ENCODE data around the gene CEP63.

Gene CEP63

DNA sequence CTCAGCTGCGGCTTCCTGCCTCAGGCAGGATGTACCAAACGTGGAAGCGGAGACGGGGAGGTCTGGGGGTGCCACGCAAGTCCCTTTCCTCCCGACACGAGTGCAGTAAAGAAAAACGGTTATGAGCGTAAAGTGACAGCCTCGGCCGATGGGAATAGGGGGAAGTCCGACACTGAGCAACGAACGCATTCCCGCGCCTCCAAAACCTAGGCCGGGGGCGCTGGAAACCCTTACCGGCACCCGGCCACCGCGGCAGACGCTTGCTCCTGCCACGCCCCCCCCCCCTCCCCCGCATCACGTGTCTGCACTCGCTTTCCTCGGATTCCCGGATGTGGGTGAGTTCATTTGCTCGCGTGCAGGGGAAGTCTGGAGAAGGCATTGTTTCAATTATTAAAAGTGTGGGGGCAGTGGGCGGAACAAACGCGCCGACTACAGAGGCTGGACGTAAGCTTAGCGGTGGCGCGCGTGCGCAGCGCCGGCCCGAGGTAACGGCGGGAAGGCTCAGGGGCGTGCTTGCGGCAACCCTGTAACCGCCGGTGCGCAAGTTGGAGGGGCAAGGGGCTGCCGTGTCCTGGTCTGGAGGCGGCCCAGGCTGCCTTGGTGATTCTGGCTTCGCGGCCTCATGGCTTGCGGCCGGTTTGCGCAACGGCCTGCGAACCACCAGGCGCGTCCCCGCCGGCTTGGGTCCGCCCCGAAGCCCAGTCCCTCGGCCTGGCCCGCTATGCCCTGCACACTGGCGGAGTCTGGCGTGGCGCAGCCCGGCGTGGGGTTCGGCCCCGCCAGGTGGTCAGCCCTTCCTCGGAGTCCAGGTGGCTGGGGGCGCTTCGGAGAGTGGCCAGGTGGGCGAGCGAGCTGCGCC is at the start of gene CEP63, which contains the start of gene ANAPC13:
CEP63 (plus strand) TSS at position 340 of the 859 bp plus-strand sequence. CDS start 9,264 bp downstream, outside the sequence.
ANAPC13 (minus strand) TSS at position 268 of the 859 bp plus-strand sequence. CDS start 3,081 bp downstream, outside the sequence.
- peak within 1 kb of the TSS; percentile 98 for H3K9ac ChIP-seq (ENCODE audit: low read length)
- peak within 1 kb of the TSS; percentile 95 for H3K4me3 ChIP-seq (ENCODE audit: low read depth, low read length)
- H3K9me3 ChIP-seq (ENCODE audit: control insufficient read depth, insufficient read depth, low read depth, low read length): no peaks in the 10 kb centered on the region
- peak within 1 kb of the TSS; percentile 84 for H3K27ac ChIP-seq (ENCODE audit: low read depth, low read length)
- no peaks in the 10 kb centered on the region for H3K27me3 ChIP-seq (ENCODE audit: control insufficient read depth, insufficient read depth, low read length)
- peaks cover 14% of the 10 kb centered on the region; the same call in 1 of the 2 replicates for H3K4me1 ChIP-seq (ENCODE audit: control insufficient read depth, insufficient read depth, low read length)
- peaks cover 22% of the 10 kb centered on the region for H3K36me3 ChIP-seq (ENCODE audit: control insufficient read depth, insufficient read depth, low read length)

DNA sequence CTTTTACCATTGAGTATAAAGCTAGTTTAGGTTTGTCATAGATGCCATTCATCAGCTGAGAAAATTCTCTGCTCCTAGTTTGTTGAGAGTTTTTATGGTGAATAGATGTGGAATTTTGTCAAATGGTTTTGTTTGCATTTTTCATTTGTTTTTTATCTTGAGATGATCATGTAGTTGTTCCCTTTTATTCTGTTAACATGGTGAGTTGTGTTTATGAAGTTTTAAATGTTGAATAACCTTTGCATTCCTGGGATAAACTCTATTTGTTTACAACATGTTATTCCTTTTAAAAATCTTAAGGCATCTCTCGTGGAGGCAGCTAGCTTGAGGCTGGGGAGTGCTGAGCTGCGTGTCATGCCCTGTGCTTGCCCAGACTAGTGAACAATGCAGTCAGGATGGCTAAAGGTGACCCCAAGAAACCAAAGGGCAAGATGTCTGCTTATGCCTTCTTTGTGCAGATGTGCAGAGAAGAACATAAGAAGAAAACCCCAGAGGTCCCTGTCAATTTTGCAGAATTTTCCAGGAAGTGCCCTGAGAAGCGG is 48.6 kb upstream of the CEP63 start:
- Histone ChIP-seq H3K9me3 (ENCODE audit: control insufficient read depth, insufficient read depth, low read depth, low read length) (no peaks in the 10 kb centered on the region), H3K27ac (ENCODE audit: low read depth, low read length) (no peak overlapping the region), H3K36me3 (ENCODE audit: control insufficient read depth, insufficient read depth, low read length) (no peaks in the 10 kb centered on the region), H3K4me3 (ENCODE audit: low read depth, low read length) (no peak overlapping the region), H3K27me3 (ENCODE audit: control insufficient read depth, insufficient read depth, low read length) (no peaks in the 10 kb centered on the region), H3K4me1 (ENCODE audit: control insufficient read depth, insufficient read depth, low read length) (peaks cover 7% of the 10 kb centered on the region; the same call in 1 of the 2 replicates), H3K9ac (ENCODE audit: low read length) (no peak overlapping the region)

DNA sequence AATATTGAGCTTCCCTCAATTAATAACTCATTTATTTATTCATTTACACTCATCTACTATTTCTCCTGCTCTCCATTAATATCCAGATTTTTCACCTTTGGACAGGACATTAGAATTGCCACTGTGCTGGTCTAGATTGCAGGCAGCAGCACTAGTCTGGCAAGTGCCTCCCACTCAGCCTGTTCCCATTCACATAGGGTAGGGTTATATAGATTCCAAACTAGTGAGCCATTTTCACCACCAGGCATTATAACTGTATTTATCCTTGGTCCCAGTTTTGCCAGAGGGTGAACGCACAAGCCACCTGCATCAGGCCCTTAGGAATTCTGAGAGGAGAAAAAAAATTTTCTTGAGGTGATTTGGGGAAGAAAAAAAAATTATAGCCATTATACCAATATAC is 44.5 kb upstream of the CEP63 start:
- H3K27me3 ChIP-seq (ENCODE audit: control insufficient read depth, insufficient read depth, low read length): no peaks in the 10 kb centered on the region
- no peaks in the 10 kb centered on the region for H3K36me3 ChIP-seq (ENCODE audit: control insufficient read depth, insufficient read depth, low read length)
- H3K4me3 ChIP-seq (ENCODE audit: low read depth, low read length): no peak overlapping the region
- no peak overlapping the region for H3K27ac ChIP-seq (ENCODE audit: low read depth, low read length)
- no peak overlapping the region for H3K9ac ChIP-seq (ENCODE audit: low read length)
- no peaks in the 10 kb centered on the region for H3K4me1 ChIP-seq (ENCODE audit: control insufficient read depth, insufficient read depth, low read length)
- H3K9me3 ChIP-seq (ENCODE audit: control insufficient read depth, insufficient read depth, low read depth, low read length): peaks cover 9% of the 10 kb centered on the region; the same call in 1 of the 2 replicates

DNA sequence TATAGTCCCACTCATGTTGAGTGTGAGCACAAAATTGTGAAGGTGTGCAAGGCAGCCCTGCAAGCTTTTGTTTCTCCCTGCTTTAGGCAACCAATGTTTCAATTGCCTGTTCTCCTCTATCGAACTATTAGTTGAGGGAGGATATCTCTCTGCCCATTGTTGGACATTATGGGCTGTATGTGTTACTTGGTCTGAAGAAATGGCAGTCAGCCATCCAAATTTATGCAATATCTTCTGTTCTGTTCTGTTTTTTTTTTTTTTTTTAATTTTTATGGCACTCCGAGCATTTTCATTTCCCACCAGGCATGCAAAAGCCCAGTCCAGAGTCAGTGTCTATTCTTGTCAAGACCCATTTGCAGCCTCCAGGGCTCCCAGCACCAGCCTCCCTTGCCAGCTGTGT is 44.0 kb upstream of the CEP63 start:
- H3K27me3 ChIP-seq (ENCODE audit: control insufficient read depth, insufficient read depth, low read length): no peaks in the 10 kb centered on the region
- H3K9me3 ChIP-seq (ENCODE audit: control insufficient read depth, insufficient read depth, low read depth, low read length): peaks cover 9% of the 10 kb centered on the region; the same call in 1 of the 2 replicates
- H3K4me3 ChIP-seq (ENCODE audit: low read depth, low read length): no peak overlapping the region
- H3K36me3 ChIP-seq (ENCODE audit: control insufficient read depth, insufficient read depth, low read length): no peaks in the 10 kb centered on the region
- no peak overlapping the region for H3K9ac ChIP-seq (ENCODE audit: low read length)
- H3K4me1 ChIP-seq (ENCODE audit: control insufficient read depth, insufficient read depth, low read length): no peaks in the 10 kb centered on the region
- no peak overlapping the region for H3K27ac ChIP-seq (ENCODE audit: low read depth, low read length)

DNA sequence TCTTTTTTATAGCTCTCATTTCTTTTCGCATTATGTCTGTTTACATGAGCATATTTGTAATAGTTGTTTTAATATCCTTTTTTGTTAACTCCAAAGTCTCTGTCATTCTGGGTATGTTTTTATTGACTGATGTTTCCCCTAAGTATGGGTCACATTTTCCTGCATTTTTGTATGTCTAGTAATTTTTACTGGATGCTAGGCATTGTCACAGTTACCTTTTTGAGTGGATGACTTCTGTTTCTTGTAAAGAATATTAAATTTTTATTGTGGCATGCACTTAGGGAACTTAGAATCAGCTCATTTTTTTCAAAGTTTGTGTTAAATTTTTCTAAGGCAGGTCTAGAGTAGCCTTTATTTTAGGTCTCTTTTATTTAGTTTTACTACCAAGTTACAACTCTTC is 40.8 kb upstream of the CEP63 start:
- Histone ChIP-seq H3K4me3 (ENCODE audit: low read depth, low read length) (no peak overlapping the region), H3K4me1 (ENCODE audit: control insufficient read depth, insufficient read depth, low read length) (peaks cover 6% of the 10 kb centered on the region), H3K27ac (ENCODE audit: low read depth, low read length) (no peak overlapping the region), H3K27me3 (ENCODE audit: control insufficient read depth, insufficient read depth, low read length) (no peaks in the 10 kb centered on the region), H3K9me3 (ENCODE audit: control insufficient read depth, insufficient read depth, low read depth, low read length) (peaks cover 9% of the 10 kb centered on the region; the same call in 1 of the 2 replicates), H3K9ac (ENCODE audit: low read length) (no peak overlapping the region), H3K36me3 (ENCODE audit: control insufficient read depth, insufficient read depth, low read length) (no peaks in the 10 kb centered on the region)

DNA sequence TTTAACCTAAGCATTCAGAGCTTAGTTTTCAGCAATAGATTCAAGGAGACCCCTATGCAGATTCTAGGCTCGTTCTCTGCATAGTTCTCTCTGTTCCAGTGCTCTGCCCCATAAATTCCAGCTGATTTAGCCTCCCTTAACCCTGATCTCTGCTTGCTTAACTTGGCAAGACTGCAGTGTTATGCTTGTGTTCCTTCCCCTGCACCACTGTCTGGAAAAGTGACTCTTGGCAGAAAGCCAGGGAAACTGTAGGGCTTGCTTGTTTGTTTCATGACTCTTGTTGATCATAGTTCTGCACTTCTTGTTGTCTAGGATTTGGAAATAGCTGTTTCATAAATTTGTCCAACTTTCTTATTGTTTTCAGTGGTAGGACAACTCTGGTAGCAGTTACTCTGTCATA is 40.2 kb upstream of the CEP63 start:
- H3K27ac ChIP-seq (ENCODE audit: low read depth, low read length): no peak overlapping the region
- H3K36me3 ChIP-seq (ENCODE audit: control insufficient read depth, insufficient read depth, low read length): no peaks in the 10 kb centered on the region
- peaks cover 6% of the 10 kb centered on the region for H3K4me1 ChIP-seq (ENCODE audit: control insufficient read depth, insufficient read depth, low read length)
- H3K27me3 ChIP-seq (ENCODE audit: control insufficient read depth, insufficient read depth, low read length): no peaks in the 10 kb centered on the region
- H3K9me3 ChIP-seq (ENCODE audit: control insufficient read depth, insufficient read depth, low read depth, low read length): peaks cover 9% of the 10 kb centered on the region; the same call in 1 of the 2 replicates
- H3K4me3 ChIP-seq (ENCODE audit: low read depth, low read length): no peak overlapping the region
- H3K9ac ChIP-seq (ENCODE audit: low read length): no peak overlapping the region

DNA sequence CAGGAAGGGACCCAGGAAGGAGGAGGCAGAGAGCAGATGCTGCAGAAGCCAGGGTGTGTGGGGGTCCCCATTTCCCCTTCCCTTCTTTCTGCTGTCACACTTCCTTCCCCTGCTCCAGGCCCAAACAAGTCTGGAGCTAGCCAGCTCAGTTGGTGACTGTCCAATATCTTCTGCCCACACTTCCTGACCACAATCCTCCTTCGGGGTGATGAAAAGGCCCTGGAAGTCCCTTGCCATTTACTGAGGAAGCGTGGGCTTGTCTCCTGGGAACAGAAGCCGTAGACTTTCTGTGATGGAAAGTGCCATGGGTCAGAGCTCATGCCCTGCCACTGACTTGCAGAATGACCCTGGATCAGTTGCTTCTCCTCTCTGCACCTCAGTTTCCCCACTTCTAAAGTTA is 39.1 kb upstream of the CEP63 start:
- peaks cover 9% of the 10 kb centered on the region; the same call in 1 of the 2 replicates for H3K9me3 ChIP-seq (ENCODE audit: control insufficient read depth, insufficient read depth, low read depth, low read length)

DNA sequence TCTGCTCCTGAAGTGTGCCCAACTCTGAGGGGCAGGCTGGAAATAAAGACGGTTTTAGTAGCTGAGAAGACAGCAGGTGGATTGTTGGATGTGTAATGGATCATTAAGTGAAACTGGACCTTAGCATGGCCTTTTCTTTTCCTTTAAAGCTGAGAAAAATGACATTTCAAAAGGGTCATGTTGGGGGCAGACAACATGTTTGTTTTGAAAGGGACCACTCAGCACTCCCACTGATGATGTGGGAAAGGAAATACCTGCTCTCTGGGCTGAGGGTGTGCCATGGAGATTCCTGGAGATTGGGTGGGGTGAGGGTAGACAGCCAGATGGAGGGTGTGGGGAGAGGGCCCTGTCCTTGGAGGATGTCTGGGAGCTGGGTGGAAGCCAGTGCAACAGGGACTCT is 38.5 kb upstream of the CEP63 start:
- Histone ChIP-seq H3K27ac (ENCODE audit: low read depth, low read length) (no peak overlapping the region), H3K9me3 (ENCODE audit: control insufficient read depth, insufficient read depth, low read depth, low read length) (peaks cover 9% of the 10 kb centered on the region; the same call in 1 of the 2 replicates), H3K4me1 (ENCODE audit: control insufficient read depth, insufficient read depth, low read length) (peaks cover 6% of the 10 kb centered on the region), H3K27me3 (ENCODE audit: control insufficient read depth, insufficient read depth, low read length) (no peaks in the 10 kb centered on the region), H3K9ac (ENCODE audit: low read length) (no peak overlapping the region), H3K4me3 (ENCODE audit: low read depth, low read length) (no peak overlapping the region), H3K36me3 (ENCODE audit: control insufficient read depth, insufficient read depth, low read length) (no peaks in the 10 kb centered on the region)

More for the DNA sequence above, 39.1 kb upstream of the CEP63 start:
- peaks cover 6% of the 10 kb centered on the region for H3K4me1 ChIP-seq (ENCODE audit: control insufficient read depth, insufficient read depth, low read length)
- no peaks in the 10 kb centered on the region for H3K36me3 ChIP-seq (ENCODE audit: control insufficient read depth, insufficient read depth, low read length)
- no peak overlapping the region for H3K27ac ChIP-seq (ENCODE audit: low read depth, low read length)
- H3K4me3 ChIP-seq (ENCODE audit: low read depth, low read length): no peak overlapping the region
- no peaks in the 10 kb centered on the region for H3K27me3 ChIP-seq (ENCODE audit: control insufficient read depth, insufficient read depth, low read length)
- H3K9ac ChIP-seq (ENCODE audit: low read length): no peak overlapping the region

DNA sequence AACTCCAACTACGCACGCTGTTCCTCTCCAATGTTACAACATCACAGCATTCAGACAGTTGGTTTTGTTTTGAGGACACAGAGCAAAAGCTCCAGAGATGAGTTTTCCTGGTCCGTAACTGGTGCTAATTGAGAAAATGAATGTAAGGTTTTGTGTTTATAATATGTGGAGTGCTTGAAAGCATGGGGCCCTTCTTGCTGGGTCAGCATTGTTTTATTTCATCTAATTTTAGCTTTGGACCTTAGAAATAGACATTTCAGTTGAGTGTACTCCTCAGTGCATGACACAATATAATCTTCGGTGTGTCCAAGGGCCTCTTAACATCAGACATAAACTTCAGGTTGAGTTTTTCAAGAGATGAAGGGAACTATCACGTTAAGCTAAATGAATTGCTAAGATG is 37.2 kb upstream of the CEP63 start:
- H3K4me3 ChIP-seq (ENCODE audit: low read depth, low read length): no peak overlapping the region
- H3K4me1 ChIP-seq (ENCODE audit: control insufficient read depth, insufficient read depth, low read length): peaks cover 10% of the 10 kb centered on the region
- no peak overlapping the region for H3K9ac ChIP-seq (ENCODE audit: low read length)
- no peak overlapping the region for H3K27ac ChIP-seq (ENCODE audit: low read depth, low read length)
- peaks cover 9% of the 10 kb centered on the region; the same call in 1 of the 2 replicates for H3K9me3 ChIP-seq (ENCODE audit: control insufficient read depth, insufficient read depth, low read depth, low read length)
- no peaks in the 10 kb centered on the region for H3K27me3 ChIP-seq (ENCODE audit: control insufficient read depth, insufficient read depth, low read length)
- H3K36me3 ChIP-seq (ENCODE audit: control insufficient read depth, insufficient read depth, low read length): no peaks in the 10 kb centered on the region

DNA sequence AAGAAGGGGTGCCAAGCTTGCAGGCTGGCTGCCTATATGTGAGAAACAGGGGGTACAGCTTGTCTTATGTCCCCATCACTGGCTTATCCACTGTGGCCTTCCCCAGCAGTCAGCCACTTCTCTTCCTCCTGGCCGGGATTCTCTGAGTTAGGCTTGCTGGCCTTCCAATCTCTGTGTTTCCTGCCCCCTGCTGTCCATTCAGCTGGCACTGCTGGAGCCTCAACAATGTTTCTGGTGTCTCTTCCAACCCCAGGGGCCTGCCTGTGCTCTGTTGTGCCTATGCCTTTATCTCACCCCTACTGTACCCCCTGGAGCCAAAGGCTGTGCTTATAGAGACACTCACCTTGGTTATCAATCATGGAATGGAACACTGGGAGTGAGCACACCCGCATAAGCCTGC is 36.6 kb upstream of the CEP63 start:
- Histone ChIP-seq H3K9ac (ENCODE audit: low read length) (no peak overlapping the region), H3K4me3 (ENCODE audit: low read depth, low read length) (no peak overlapping the region), H3K4me1 (ENCODE audit: control insufficient read depth, insufficient read depth, low read length) (peaks cover 10% of the 10 kb centered on the region), H3K9me3 (ENCODE audit: control insufficient read depth, insufficient read depth, low read depth, low read length) (peaks cover 9% of the 10 kb centered on the region; the same call in 1 of the 2 replicates), H3K27ac (ENCODE audit: low read depth, low read length) (no peak overlapping the region), H3K36me3 (ENCODE audit: control insufficient read depth, insufficient read depth, low read length) (no peaks in the 10 kb centered on the region), H3K27me3 (ENCODE audit: control insufficient read depth, insufficient read depth, low read length) (no peaks in the 10 kb centered on the region)

DNA sequence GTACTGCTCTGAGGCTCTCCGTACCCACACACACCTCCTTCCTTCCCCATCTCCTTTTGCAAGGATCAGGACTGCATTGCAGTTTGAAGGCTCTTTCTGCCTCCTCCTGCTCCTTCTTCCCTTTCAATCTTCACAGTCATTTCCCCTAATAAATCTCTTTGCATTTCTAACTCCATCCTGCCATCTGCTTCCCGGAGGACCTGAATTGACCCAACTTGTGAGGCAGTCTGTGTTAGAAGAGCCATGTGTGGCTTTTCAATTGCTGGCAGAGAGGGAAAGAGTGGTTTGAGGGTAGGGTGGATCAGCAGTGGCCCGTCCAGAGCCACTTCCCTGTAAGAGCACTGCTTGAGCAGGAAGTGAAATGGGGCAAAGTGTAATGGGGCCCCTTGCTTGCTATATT is 35.9 kb upstream of the CEP63 start:
- no peak overlapping the region for H3K9ac ChIP-seq (ENCODE audit: low read length)
- H3K4me3 ChIP-seq (ENCODE audit: low read depth, low read length): no peak overlapping the region
- peaks cover 10% of the 10 kb centered on the region for H3K4me1 ChIP-seq (ENCODE audit: control insufficient read depth, insufficient read depth, low read length)
- no peak overlapping the region for H3K27ac ChIP-seq (ENCODE audit: low read depth, low read length)
- H3K36me3 ChIP-seq (ENCODE audit: control insufficient read depth, insufficient read depth, low read length): no peaks in the 10 kb centered on the region
- H3K27me3 ChIP-seq (ENCODE audit: control insufficient read depth, insufficient read depth, low read length): no peaks in the 10 kb centered on the region
- peaks cover 9% of the 10 kb centered on the region; the same call in 1 of the 2 replicates for H3K9me3 ChIP-seq (ENCODE audit: control insufficient read depth, insufficient read depth, low read depth, low read length)

All from HUES6 (cell line).